Measurements from ENCODE around the gene SRC.

The SRC gene

GRCh38 chr20:37396416-37397075 is 50.6 kb downstream of the SRC start:
- DNase-seq (ENCODE audit: low read depth) = no peak

- DNase-seq (ENCODE audit: low read depth) = no peak
Measured at GRCh38 chr20:37397076-37397953, 51.4 kb downstream of the SRC start.

DNA sequence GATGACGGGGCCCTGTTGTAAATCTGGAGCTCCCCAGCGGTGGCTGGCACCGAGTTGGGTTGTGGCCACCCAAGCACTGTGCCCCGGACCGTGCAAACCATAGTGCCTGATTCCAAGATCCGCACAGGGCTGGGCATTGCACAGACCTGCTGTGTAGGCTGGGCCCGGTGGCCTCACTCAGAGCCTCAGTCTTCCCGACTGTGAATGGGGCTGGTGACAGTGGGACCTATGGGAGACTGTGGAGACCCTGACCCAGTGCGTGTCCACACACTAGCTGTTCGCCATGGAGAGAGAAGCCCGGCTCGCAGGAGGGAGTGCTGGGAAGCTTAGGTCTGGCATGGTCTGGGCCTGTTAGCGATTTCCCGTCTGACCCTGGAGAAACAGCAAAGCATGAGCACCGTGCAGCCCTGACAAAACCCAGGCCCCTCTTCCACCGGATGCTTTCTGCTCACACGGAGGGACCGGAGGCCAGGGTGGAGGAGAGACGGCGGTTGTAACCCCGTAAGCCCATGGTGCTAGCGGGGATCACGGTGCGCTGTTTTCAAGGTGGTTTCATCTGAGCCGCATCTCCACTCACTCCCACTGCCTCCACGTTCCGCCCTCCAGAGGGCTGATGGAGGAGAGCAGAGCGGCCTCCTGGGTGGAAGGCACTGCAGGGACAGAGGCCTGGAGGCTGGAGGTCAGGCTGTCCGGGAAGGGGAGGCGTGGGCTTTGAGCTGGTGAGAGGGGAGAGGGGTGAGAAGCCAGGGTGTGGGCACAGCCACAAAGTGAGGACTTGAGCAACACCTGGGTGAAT is 52.2 kb downstream of the SRC start:
- no peak for DNase-seq (ENCODE audit: low read depth)

- DNase-seq (ENCODE audit: low read depth) = no peak
Measured at GRCh38 chr20:37398750-37399621, 53.0 kb downstream of the SRC start.

DNA sequence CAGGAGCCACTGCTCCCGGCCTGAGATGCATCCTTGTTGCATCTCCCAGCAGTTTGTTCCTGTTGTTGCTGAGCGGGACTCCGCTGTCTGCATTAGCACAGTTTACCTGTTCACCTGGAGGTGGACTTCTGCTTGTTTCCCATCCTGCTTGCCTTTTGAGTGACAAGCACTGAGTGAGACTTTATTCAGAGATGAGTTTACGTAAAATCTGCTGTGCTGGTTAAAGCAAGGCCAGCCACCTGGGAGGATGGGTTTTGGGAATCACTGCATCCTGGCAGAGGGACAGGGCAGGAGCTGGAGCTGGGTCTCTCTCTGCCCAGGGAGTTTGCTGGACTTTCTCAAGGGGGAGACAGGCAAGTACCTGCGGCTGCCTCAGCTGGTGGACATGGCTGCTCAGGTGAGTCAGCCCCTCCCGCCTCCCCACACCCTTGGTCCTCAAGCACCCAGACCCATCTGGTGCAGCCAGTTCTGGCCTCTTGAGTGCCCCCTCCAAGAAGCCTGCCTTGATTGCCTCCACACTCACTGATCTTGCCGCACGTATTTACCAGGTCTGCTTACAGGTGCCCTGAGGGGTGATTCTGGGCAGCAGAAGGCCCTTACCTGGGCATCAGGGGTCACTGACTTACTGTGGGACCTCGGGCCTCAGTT is 55.5 kb downstream of the SRC start:
- no peak for DNase-seq (ENCODE audit: low read depth)

DNA sequence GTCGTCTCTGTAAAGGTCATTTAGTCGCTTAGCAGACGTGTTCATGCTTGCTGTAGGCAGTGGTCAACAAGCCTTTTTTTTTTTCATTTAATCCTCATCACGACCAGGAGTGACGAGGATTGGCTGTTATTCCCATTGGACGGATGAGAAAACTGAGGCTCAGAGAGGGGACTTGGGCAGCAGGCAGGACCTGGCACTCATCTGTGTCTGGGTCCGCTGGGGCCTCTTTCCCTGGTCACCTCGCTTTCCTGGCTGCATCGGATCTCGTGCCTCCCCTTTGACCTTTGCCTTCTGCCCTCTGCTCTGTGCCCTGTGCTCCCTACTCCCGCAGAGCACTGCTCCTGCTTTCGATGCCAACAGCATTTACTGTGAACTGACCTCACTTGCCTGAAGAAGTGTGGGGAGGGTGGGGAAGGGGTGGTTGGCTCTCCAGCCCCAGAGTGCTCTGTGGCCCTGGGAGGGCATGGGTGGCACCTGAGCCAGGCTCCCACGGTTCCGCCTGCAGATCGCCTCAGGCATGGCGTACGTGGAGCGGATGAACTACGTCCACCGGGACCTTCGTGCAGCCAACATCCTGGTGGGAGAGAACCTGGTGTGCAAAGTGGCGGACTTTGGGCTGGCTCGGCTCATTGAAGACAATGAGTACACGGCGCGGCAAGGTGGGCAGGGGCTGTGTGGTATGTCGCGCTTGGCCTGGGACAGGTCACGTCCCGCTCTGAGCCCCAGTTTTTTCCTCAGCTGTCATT is 56.2 kb downstream of the SRC start:
- DNase-seq (ENCODE audit: low read depth) = no peak

DNA sequence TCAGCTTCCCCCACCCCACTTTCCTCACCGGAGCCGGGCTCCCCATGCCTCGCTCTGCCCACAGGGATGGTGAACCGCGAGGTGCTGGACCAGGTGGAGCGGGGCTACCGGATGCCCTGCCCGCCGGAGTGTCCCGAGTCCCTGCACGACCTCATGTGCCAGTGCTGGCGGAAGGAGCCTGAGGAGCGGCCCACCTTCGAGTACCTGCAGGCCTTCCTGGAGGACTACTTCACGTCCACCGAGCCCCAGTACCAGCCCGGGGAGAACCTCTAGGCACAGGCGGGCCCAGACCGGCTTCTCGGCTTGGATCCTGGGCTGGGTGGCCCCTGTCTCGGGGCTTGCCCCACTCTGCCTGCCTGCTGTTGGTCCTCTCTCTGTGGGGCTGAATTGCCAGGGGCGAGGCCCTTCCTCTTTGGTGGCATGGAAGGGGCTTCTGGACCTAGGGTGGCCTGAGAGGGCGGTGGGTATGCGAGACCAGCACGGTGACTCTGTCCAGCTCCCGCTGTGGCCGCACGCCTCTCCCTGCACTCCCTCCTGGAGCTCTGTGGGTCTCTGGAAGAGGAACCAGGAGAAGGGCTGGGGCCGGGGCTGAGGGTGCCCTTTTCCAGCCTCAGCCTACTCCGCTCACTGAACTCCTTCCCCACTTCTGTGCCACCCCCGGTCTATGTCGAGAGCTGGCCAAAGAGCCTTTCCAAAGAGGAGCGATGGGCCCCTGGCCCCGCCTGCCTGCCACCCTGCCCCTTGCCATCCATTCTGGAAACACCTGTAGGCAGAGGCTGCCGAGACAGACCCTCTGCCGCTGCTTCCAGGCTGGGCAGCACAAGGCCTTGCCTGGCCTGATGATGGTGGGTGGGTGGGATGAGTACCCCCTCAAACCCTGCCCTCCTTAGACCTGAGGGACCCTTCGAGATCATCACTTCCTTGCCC is 57.4 kb downstream of the SRC start:
- no peak for DNase-seq (ENCODE audit: low read depth)

GRCh38 chr20:37404461-37404890 is 58.5 kb downstream of the SRC start:
- no peak for DNase-seq (ENCODE audit: low read depth)

- DNase-seq (ENCODE audit: low read depth) = no peak
Measured at GRCh38 chr20:37405351-37405897, 59.5 kb downstream of the SRC start.

GRCh38 chr20:37406010-37406998 is 60.4 kb downstream of the SRC start:
- peak; percentile 23 for DNase-seq (ENCODE audit: low read depth)

GRCh38 chr20:37407019-37407566 is 61.2 kb downstream of the SRC start:
- no peak for DNase-seq (ENCODE audit: low read depth)

- no peak for DNase-seq (ENCODE audit: low read depth)
Measured at GRCh38 chr20:37407573-37408002, 61.6 kb downstream of the SRC start.

- no peak for DNase-seq (ENCODE audit: low read depth)
Measured at GRCh38 chr20:37408302-37409193, 62.6 kb downstream of the SRC start.

GRCh38 chr20:37411408-37412219 is 65.7 kb downstream of the SRC start:
- no peak for DNase-seq (ENCODE audit: low read depth)

- DNase-seq (ENCODE audit: low read depth) = no peak
Measured at GRCh38 chr20:37413023-37413334, 67.0 kb downstream of the SRC start.

DNA sequence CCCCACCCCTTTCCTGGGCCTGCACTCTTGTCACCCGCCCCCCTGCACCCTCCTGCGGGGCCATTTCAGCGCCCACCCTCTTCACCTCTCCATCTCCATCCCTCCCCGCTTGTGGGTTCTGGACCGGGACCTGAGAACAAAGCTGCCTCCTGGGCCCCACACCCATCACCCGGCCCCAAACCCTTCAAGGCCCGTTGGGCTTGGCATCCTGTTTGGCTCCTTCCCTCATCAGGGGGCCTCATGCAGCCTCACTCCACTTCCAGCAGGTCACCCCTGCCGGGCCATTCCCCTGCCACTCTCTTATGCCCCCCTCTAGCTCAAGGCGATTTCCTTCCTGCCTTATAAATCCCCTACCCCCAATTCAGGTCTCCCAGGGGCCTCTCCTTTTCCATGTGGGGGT is 67.4 kb downstream of the SRC start:
- no peak for DNase-seq (ENCODE audit: low read depth)
